GM18870 (cell line): ENCODE measurements around the gene ZNF273.
"Not testable (repeated sequence)": the region's sequence is repeated elsewhere in the genome, so short reads cannot be mapped to it uniquely, and the experiment has no call there.

ENCODE experiments used
- ATAC-seq: cut with Tn5 transposase; IDR thresholded peaks from one replicate; pipeline ENCODE4 v1.9.1; 2021; ENCODE audit warnings: moderate library complexity; ENCODE audit not compliant: unreplicated experiment

Gene ZNF273

GRCh38 chr7:64902806-64903721, at the start of gene ZNF273:
TSS of gene ZNF273 (plus strand) at chr7:64903273. CDS start at chr7:64903318, 45 bp downstream.
- peak; percentile 100 for ATAC-seq

GRCh38 chr7:64853679-64854078, 49.4 kb upstream of the ZNF273 start:
- no peak for ATAC-seq

GRCh38 chr7:64854969-64855368, 48.1 kb upstream of the ZNF273 start:
- no peak for ATAC-seq

- ATAC-seq: no peak
Measured at GRCh38 chr7:64863021-64863420, 40.1 kb upstream of the ZNF273 start.

- not testable (repeated sequence) for ATAC-seq
Measured at GRCh38 chr7:64863530-64863929, 39.5 kb upstream of the ZNF273 start.

GRCh38 chr7:64863969-64864368, 39.1 kb upstream of the ZNF273 start:
- ATAC-seq: no peak

GRCh38 chr7:64867863-64868440, 35.1 kb upstream of the ZNF273 start:
- ATAC-seq: no peak

GRCh38 chr7:64868499-64868898, 34.6 kb upstream of the ZNF273 start:
- no peak for ATAC-seq

GRCh38 chr7:64869121-64869725, 33.9 kb upstream of the ZNF273 start:
- ATAC-seq: no peak

- ATAC-seq: no peak
Measured at GRCh38 chr7:64869912-64870562, 33.0 kb upstream of the ZNF273 start.

- ATAC-seq: no peak
Measured at GRCh38 chr7:64870656-64871055, 32.4 kb upstream of the ZNF273 start.

GRCh38 chr7:64871761-64872160, 31.3 kb upstream of the ZNF273 start:
- ATAC-seq: no peak

GRCh38 chr7:64872351-64873154, 30.5 kb upstream of the ZNF273 start:
- no peak for ATAC-seq

- ATAC-seq: no peak
Measured at GRCh38 chr7:64873155-64873500, 29.9 kb upstream of the ZNF273 start.

- no peak for ATAC-seq
Measured at GRCh38 chr7:64873517-64873916, 29.6 kb upstream of the ZNF273 start.

GRCh38 chr7:64874114-64874513, 29.0 kb upstream of the ZNF273 start:
- no peak for ATAC-seq

GRCh38 chr7:64874562-64875250, 28.4 kb upstream of the ZNF273 start:
- ATAC-seq: no peak

GRCh38 chr7:64875258-64875657, 27.8 kb upstream of the ZNF273 start:
- ATAC-seq: no peak

- ATAC-seq: no peak
Measured at GRCh38 chr7:64875658-64876406, 27.2 kb upstream of the ZNF273 start.
